Body of pancreas (tissue), 4 donors: ENCODE results near the gene GLRX3. TPM values are rescaled to one million over a fixed set of nuclear protein-coding genes. Genes with fewer than 3 reads are reported as not detected.

Experiments
- ATAC-seq: fragments of 150-250 bp; one replicate; pipeline ENCODE4 v1.9.1; 2016
- DNase-seq, 4 donors: peaks; one replicate each; pipeline ENCODE4 v3.0.0-alpha.2; 2019
- H3K27ac ChIP-seq, 4 donors: fragments of 200-600 bp; sonication (generic); 1 replicate in 3 of 4; 2 replicates in 1 of 4; pipeline versions ENCODE4 v1.5.1 to v1.6.1; 2016 to 2019; ENCODE audit warnings: mild to moderate bottlenecking in 1 of 4, mixed read lengths in 1 of 4, moderate library complexity in 1 of 4
- H3K27me3 ChIP-seq, 2 donors: fragments of 200-600 bp; sonication (generic); one replicate each; pipeline ENCODE4 v1.6.0; 2016; ENCODE audit warnings: mild to moderate bottlenecking in 1 of 2
- H3K36me3 ChIP-seq, 2 donors: fragments of 200-600 bp; sonication (generic); replicated peaks in 1 of 2; 2 replicates each; pipeline ENCODE4 v1.5.1; 2016; ENCODE audit warnings: low read depth in 2 of 2; ENCODE audit not compliant: insufficient read depth in 1 of 2
- H3K4me1 ChIP-seq: fragments of 200-600 bp; sonication (generic); one replicate; pipeline ENCODE4 v1.6.0; 2016
- H3K4me3 ChIP-seq, 2 donors: fragments of 200-600 bp; sonication (generic); 1 replicate in 1 of 2; 2 replicates in 1 of 2; pipeline ENCODE4 v1.5.1; 2016 to 2019
- H3K9me3 ChIP-seq, 3 donors: fragments of 200-600 bp; sonication (generic); 1 replicate in 2 of 3; 2 replicates in 1 of 3; pipeline ENCODE4 v1.5.1; 2016
- CTCF ChIP-seq, 7 experiments: fragments of 450-650 bp in 4 of 7; fragments of 200-600 bp in 3 of 7; sonication (generic) in 3 of 7; IDR thresholded peaks; one replicate each; pipeline ENCODE4 v1.5.1; 2016 to 2019; ENCODE audit warnings: antibody characterized with exemption in 7 of 7
- POLR2A ChIP-seq, 3 donors: fragments of 450-650 bp; IDR thresholded peaks; one replicate each; pipeline ENCODE4 v1.6.1; 2016; ENCODE audit warnings: antibody characterized with exemption in 3 of 3, mild to moderate bottlenecking in 2 of 3
- WGBS, 2 donors: methylation state at CpG; one replicate each; pipeline ENCODE4 v1.1.5; 2017; 5-methylcytosine and 5-hydroxymethylcytosine counted together
- intact Hi-C: fragments of 100-400 bp; cut with DNase I; formaldehyde crosslinking; loops from one replicate; pipeline ENCODE4 v1.15.1; 2023
- total RNA-seq, 2 donors: library from RNA; depleted of rRNA; stranded (reverse); fragments of >200 nt; gene quantifications; one replicate each; pipeline ENCODE4 v1.1.0, GENCODE V29; 2016

The GLRX3 gene
- total RNA-seq, 2 donors from 2014 or later: 13.2 to 24.4 TPM

DNA sequence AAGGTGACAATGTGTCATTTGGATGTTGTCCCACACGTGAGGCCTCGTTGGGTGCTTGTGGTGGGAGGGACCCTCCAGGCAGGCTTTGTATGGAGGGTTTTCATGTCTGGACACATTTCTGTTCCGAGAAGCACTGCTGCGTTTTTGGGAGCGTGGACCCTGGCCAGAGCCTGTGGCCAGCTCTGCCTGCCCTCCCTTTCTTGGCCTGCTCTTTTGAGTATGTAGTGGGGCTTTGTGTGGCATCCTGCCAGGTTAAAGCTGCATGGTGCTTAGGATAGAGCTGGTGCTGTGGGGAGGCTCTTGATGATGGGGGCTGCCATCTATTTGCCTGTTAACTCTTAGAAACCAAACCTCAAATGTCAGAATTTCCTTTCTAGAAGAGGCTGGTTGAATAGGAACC is 45.7 kb downstream of the GLRX3 start:
- Histone ChIP-seq H3K9me3 (no peaks in the 10 kb centered on the region), H3K4me3 (no peak overlapping the region), H3K27ac (no peak overlapping the region), H3K36me3 (peaks cover 0 to 27% of the 10 kb centered on the region in 2 donors), H3K4me1 (no peaks in the 10 kb centered on the region), H3K27me3 (no peaks in the 10 kb centered on the region)
- DNase-seq (no peak), ATAC-seq (no peak)
- intact Hi-C loops: no loop called here
- 78 to 92% methylated on average over 4 to 5 of the region's 5 CpGs for WGBS, 2 donors
- no peak for TF ChIP-seq POLR2A (IDR thresholded peaks at IDR 0.05)
- no peak for TF ChIP-seq CTCF (IDR thresholded peaks at IDR 0.05)

- TF ChIP-seq POLR2A (IDR thresholded peaks at IDR 0.05) (no peak), CTCF (IDR thresholded peaks at IDR 0.05) (no peak)
- DNase-seq (no peak), ATAC-seq (no peak)
- 88 to 93% methylated on average over 11 of the region's 11 CpGs for WGBS, 2 donors
- Histone ChIP-seq H3K27ac (no peak overlapping the region), H3K36me3 (peaks cover 0 to 17% of the 10 kb centered on the region in 2 donors), H3K4me3 (no peak overlapping the region), H3K27me3 (no peaks in the 10 kb centered on the region), H3K9me3 (no peaks in the 10 kb centered on the region), H3K4me1 (peaks cover 3% of the 10 kb centered on the region)
- intact Hi-C loops: loop anchor here (5.0 kb wide), 1 partner anchor 1602 kb away; no protein-coding TSS in a partner anchor
Observed at GRCh38 chr10:130185591-130185990, 49.4 kb downstream of the GLRX3 start.

DNA sequence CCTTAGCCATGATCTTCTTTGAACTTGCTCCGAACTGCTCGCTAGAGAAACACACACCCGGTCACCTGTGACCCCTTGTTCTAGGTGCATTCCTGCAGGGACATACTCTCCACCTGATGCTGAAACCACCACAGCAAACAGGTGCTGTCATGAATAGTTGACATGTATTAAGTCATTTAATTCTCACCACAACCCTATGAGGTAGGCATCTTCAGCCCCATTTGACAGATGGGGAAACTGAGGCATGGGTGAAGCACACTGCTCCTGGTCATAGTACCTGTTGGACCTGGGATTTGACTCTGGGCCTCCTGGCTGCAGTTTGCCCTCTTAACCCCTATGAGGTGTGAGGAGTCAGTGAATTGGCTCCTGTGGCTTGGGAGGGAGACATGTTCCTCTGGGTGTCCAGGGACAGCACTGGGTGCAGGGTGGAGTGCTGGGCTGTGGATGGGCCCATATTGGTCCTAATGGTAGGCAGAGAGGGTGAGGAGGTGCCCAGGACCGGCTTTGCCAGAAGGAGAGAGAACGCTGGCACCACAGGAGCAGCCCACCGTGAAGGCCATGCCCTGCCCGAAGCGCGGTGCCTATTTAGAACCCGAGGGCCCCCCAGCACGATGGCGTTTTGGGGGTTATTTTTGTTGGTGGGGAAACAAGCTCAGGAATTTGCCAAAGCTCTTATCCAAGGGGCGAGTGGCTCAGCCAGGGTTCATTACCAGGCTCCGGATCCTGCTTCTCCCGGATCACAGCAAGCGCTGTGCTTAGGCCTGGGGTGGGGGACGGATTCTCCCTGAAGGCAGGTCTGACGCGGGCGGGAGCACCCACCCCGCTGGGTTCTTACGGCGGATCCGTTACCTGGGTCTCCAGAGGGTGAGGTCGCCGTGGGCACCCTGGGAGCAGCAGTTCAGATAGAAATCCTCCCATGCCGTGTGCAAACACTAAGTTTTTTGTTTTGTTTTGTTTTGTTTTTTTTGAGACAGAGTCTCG is 52.3 kb downstream of the GLRX3 start:
- Histone ChIP-seq H3K4me1 (peaks cover 8% of the 10 kb centered on the region), H3K4me3 (no peak overlapping the region), H3K27ac (no peak overlapping the region), H3K9me3 (no peaks in the 10 kb centered on the region), H3K36me3 (peaks cover 0 to 13% of the 10 kb centered on the region in 2 donors), H3K27me3 (no peaks in the 10 kb centered on the region)
- no peak for ATAC-seq
- intact Hi-C loops: loop anchor here (5.0 kb wide), 1 partner anchor 1599 kb away; no protein-coding TSS in a partner anchor
- no peak for DNase-seq
- no peak for TF ChIP-seq POLR2A (IDR thresholded peaks at IDR 0.05)
- TF ChIP-seq CTCF (IDR thresholded peaks at IDR 0.05): no peak
- whole genome bisulfite sequencing, 2 donors: 89 to 92% methylated on average over 27 to 28 of the region's 28 CpGs

DNA sequence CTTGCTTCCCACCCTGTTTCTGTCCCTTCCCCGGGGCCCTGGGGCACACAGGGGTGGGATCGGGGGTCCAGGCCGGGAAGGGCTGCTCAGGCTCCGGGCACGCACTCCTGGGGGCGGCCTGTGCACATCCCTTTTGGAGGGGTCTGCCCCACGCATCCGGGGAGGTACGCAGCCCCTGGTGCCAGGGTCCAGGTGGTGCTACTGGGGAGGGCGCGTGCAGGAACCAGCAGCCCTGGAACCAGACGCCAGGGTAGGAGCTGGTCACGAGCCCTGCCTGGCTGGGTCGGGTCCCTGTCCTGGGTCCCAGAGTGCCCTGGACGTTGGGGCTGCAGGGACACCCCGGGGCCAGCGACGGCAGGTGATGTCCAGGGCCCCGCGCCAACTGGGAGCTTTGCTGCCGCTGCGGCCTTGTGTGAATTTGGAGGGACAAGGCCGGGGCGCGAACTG is 53.4 kb downstream of the GLRX3 start:
- ATAC-seq: peak; percentile 1
- WGBS, 2 donors: 87 to 91% methylated on average over 10 to 22 of the region's 25 CpGs
- intact Hi-C loops: loop anchor here (5.0 to 10.0 kb wide), 2 partner anchors 1598 to 1675 kb away; no protein-coding TSS in a partner anchor

More for the DNA sequence above, 53.4 kb downstream of the GLRX3 start:
- no peak for DNase-seq
- Histone ChIP-seq H3K27me3 (no peaks in the 10 kb centered on the region), H3K4me1 (peaks cover 8% of the 10 kb centered on the region), H3K27ac (no peak overlapping the region), H3K9me3 (no peaks in the 10 kb centered on the region), H3K4me3 (no peak overlapping the region), H3K36me3 (peaks cover 0 to 6% of the 10 kb centered on the region in 2 donors)
- TF ChIP-seq POLR2A (IDR thresholded peaks at IDR 0.05): no peak
- no peak for TF ChIP-seq CTCF (IDR thresholded peaks at IDR 0.05)
